ENCODE measurements around the gene MCF2L2. TPM values are rescaled to one million over a fixed set of nuclear protein-coding genes. Genes with fewer than 3 reads are reported as not detected.

MCF2L2 gene
- total and polyA plus RNA-seq, 2 experiments from 2014 or later: 6.7 to 14.6 TPM

DNA sequence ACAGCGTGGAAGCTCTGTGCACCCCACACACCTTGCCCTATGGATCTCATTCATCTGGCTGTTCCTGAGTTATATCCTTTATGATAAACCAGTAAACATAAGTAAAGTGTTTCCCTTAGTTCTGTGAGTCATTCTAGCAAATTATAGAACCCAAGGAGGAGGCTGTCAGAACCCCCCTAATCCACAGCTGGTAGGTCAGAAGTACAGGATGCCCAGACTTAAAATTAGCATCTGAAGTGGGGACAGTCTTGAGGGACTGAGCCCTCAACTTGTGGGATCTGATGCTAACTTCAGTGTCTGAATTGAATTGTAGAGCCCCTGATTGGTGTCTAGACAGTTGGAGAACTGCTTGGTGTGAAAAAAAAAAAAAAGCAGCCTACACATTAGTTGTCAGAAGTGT is 100.3 kb downstream of the MCF2L2 start:
- TF ChIP-seq, protein P1, sequence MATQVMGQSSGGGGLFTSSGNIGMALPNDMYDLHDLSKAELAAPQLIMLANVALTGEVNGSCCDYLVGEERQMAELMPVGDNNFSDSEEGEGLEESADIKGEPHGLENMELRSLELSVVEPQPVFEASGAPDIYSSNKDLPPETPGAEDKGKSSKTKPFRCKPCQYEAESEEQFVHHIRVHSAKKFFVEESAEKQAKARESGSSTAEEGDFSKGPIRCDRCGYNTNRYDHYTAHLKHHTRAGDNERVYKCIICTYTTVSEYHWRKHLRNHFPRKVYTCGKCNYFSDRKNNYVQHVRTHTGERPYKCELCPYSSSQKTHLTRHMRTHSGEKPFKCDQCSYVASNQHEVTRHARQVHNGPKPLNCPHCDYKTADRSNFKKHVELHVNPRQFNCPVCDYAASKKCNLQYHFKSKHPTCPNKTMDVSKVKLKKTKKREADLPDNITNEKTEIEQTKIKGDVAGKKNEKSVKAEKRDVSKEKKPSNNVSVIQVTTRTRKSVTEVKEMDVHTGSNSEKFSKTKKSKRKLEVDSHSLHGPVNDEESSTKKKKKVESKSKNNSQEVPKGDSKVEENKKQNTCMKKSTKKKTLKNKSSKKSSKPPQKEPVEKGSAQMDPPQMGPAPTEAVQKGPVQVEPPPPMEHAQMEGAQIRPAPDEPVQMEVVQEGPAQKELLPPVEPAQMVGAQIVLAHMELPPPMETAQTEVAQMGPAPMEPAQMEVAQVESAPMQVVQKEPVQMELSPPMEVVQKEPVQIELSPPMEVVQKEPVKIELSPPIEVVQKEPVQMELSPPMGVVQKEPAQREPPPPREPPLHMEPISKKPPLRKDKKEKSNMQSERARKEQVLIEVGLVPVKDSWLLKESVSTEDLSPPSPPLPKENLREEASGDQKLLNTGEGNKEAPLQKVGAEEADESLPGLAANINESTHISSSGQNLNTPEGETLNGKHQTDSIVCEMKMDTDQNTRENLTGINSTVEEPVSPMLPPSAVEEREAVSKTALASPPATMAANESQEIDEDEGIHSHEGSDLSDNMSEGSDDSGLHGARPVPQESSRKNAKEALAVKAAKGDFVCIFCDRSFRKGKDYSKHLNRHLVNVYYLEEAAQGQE (IDR thresholded peaks at IDR 0.05; ENCODE audit: unreplicated experiment): no peak
- TF ChIP-seq, protein P2, sequence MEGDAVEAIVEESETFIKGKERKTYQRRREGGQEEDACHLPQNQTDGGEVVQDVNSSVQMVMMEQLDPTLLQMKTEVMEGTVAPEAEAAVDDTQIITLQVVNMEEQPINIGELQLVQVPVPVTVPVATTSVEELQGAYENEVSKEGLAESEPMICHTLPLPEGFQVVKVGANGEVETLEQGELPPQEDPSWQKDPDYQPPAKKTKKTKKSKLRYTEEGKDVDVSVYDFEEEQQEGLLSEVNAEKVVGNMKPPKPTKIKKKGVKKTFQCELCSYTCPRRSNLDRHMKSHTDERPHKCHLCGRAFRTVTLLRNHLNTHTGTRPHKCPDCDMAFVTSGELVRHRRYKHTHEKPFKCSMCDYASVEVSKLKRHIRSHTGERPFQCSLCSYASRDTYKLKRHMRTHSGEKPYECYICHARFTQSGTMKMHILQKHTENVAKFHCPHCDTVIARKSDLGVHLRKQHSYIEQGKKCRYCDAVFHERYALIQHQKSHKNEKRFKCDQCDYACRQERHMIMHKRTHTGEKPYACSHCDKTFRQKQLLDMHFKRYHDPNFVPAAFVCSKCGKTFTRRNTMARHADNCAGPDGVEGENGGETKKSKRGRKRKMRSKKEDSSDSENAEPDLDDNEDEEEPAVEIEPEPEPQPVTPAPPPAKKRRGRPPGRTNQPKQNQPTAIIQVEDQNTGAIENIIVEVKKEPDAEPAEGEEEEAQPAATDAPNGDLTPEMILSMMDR (conservative IDR thresholded peaks at IDR 0.05; ENCODE audit: low read depth in 2 of 2): no peak
- no peak for TF ChIP-seq ZNF462 (CRISPR knock-in tag; IDR thresholded peaks at IDR 0.05)
- no peak for TF ChIP-seq EZH2phosphoT487 (IDR thresholded peaks at IDR 0.05; ENCODE audit: unreplicated experiment)
- no peak for TF ChIP-seq ZNF331 (CRISPR knock-in tag; IDR thresholded peaks at IDR 0.05; ENCODE audit: low read depth)
- no peak for TF ChIP-seq NANOG (IDR thresholded peaks at IDR 0.05; ENCODE audit: borderline replicate concordance)
- no peak for TF ChIP-seq JUNB (IDR thresholded peaks at IDR 0.05; ENCODE audit: unreplicated experiment)
- no peak for TF ChIP-seq POLR2AphosphoS5 (IDR thresholded peaks at IDR 0.05; ENCODE audit: low read depth)
- no peak for TF ChIP-seq EZH2 (IDR thresholded peaks at IDR 0.05; ENCODE audit: low read depth, unreplicated experiment)
- TF ChIP-seq ZNF114 (CRISPR knock-in tag; IDR thresholded peaks at IDR 0.05): no peak
- TF ChIP-seq CREB1 (CRISPR knock-in tag; IDR thresholded peaks at IDR 0.05; ENCODE audit: low read depth): no peak
- TF ChIP-seq ETS1 (IDR thresholded peaks at IDR 0.05): no peak
- no peak for TF ChIP-seq STAT1 (IDR thresholded peaks at IDR 0.05; ENCODE audit: unreplicated experiment)
- peaks cover 30% of the 10 kb centered on the region for H3K4me1 Mint-ChIP-seq
- no peaks in the 10 kb centered on the region for H3K27me3 ChIP-seq (ENCODE audit: insufficient read depth)
- H4K20me1 ChIP-seq (replicated peaks; ENCODE audit: insufficient read depth): no peaks in the 10 kb centered on the region; the same call in 1 of the 2 replicates
- no peak overlapping the region for H3K27ac Mint-ChIP-seq
- H3K4me3 Mint-ChIP-seq: no peak overlapping the region
- H3K36me3 Mint-ChIP-seq (ENCODE audit: low read depth): no peaks in the 10 kb centered on the region; the same call in 2 of the 3 replicates
- H3K4me1 ChIP-seq (ENCODE audit: insufficient read depth): peaks cover 27% of the 10 kb centered on the region
- H3K36me3 ChIP-seq (ENCODE audit: insufficient read depth): no peaks in the 10 kb centered on the region
- H3K9me3 Mint-ChIP-seq: no peaks in the 10 kb centered on the region
- 0 out of 2 replicates have a peak overlapping the region, but pooled peaks have one; percentile 8 for H3K4me2 ChIP-seq
- peaks cover 8% of the 10 kb centered on the region for H3K27me3 Mint-ChIP-seq (ENCODE audit: insufficient read depth, low read depth, poor library complexity)
- ATAC-seq (no peak), DNase-seq (ENCODE audit: low spot score) (no peak)
- no peak overlapping the region for H2AFZ ChIP-seq
- no peaks in the 10 kb centered on the region for H3K9me2 ChIP-seq (ENCODE audit: insufficient read depth)
- H3K4me3 ChIP-seq: no peak overlapping the region
- H3K79me2 ChIP-seq (replicated peaks; ENCODE audit: insufficient read depth): no peaks in the 10 kb centered on the region
- 0 out of 2 replicates have a peak overlapping the region, but pooled peaks have one; percentile 13 for H3K27ac ChIP-seq (ENCODE audit: low read depth)
- H3F3A ChIP-seq (replicated peaks; ENCODE audit: low read depth): no peaks in the 10 kb centered on the region; the same call in 1 of the 2 replicates

All from GM23338 (cell line).